ENCODE data around the gene PAQR4.
A peak's percentile ranks its signal among the peaks of the same experiment; 100 is the strongest.

The PAQR4 gene

GRCh38 chr16:2983706-2984136, 14.6 kb downstream of the PAQR4 start (continued):
- TF ChIP-seq ZBTB11 (tag by site-specific recombination; conservative IDR thresholded peaks at IDR 0.05; ENCODE audit: low read depth) (no peak), ZFP3 (tag by site-specific recombination; IDR thresholded peaks at IDR 0.05; ENCODE audit: low read depth) (no peak), ZNF664 (tag by site-specific recombination; IDR thresholded peaks at IDR 0.05) (no peak), ZNF549 (tag by site-specific recombination; IDR thresholded peaks at IDR 0.05) (no peak), KLF8 (tag by site-specific recombination; IDR thresholded peaks at IDR 0.05) (peak; percentile 52; the same call in 1 of the 2 replicates), ZNF311 (tag by site-specific recombination; IDR thresholded peaks at IDR 0.05; ENCODE audit: borderline replicate concordance) (no peak), BCL6B (tag by site-specific recombination; IDR thresholded peaks at IDR 0.05) (no peak), CTCF (tag by site-specific recombination; IDR thresholded peaks at IDR 0.05) (peak; percentile 60; the same call in 1 of the 2 replicates), BCL11A (tag by site-specific recombination; IDR thresholded peaks at IDR 0.05; ENCODE audit: low read depth) (no peak), ZNF404 (tag by site-specific recombination; IDR thresholded peaks at IDR 0.05) (no peak), HOXA7 (CRISPR knock-in tag; IDR thresholded peaks at IDR 0.05; ENCODE audit: borderline replicate concordance) (no peak), ZNF211 (tag by site-specific recombination; IDR thresholded peaks at IDR 0.05; ENCODE audit: low read depth) (no peak), ZBTB49 (tag by site-specific recombination; IDR thresholded peaks at IDR 0.05; ENCODE audit: low read depth) (no peak), ZBTB21 (tag by site-specific recombination; IDR thresholded peaks at IDR 0.05) (no peak), ZNF600 (tag by site-specific recombination; IDR thresholded peaks at IDR 0.05) (no peak; the same call in 1 of the 2 replicates), ZNF354C (tag by site-specific recombination; IDR thresholded peaks at IDR 0.05; ENCODE audit: borderline replicate concordance, low read depth) (no peak), ELK4 (IDR thresholded peaks at IDR 0.05; ENCODE audit: borderline replicate concordance, low read depth, low read length) (no peak), ZNF488 (tag by site-specific recombination; IDR thresholded peaks at IDR 0.05) (no peak), IKZF3 (tag by site-specific recombination; IDR thresholded peaks at IDR 0.05) (peak; percentile 88), ZNF202 (tag by site-specific recombination; IDR thresholded peaks at IDR 0.05; ENCODE audit: borderline replicate concordance) (no peak), REST (tag by site-specific recombination; IDR thresholded peaks at IDR 0.05) (no peak), ZNF544 (tag by site-specific recombination; IDR thresholded peaks at IDR 0.05) (no peak), INSM2 (tag by site-specific recombination; IDR thresholded peaks at IDR 0.05) (0 out of 2 replicates have a peak, but pooled peaks have one; percentile 21)

Measured in HEK293 (cell line).